Testis (tissue), 2 donors: ENCODE measurements around the gene CLCN1.

ENCODE experiments used
- CTCF ChIP-seq, 3 experiments: fragments of 450-650 bp in 2 of 3; fragments of 200-600 bp in 1 of 3; sonication (generic) in 1 of 3; IDR thresholded peaks; one replicate each; pipeline ENCODE4 v1.5.1; 2016 to 2019; ENCODE audit warnings: antibody characterized with exemption in 3 of 3, mild to moderate bottlenecking in 2 of 3, moderate library complexity in 1 of 3
- POLR2A ChIP-seq: fragments of 450-650 bp; IDR thresholded peaks from one replicate; pipeline ENCODE4 v1.6.1; 2017; ENCODE audit warnings: antibody characterized with exemption, mild to moderate bottlenecking, moderate library complexity

- peak in 1 of 3 experiments; percentile 37 for TF ChIP-seq CTCF (IDR thresholded peaks at IDR 0.05)
- TF ChIP-seq POLR2A: no peak
Observed at GRCh38 chr7:143299840-143300239, 16.1 kb upstream of the CLCN1 start.
